ENCODE data around the gene DHRS1.

DHRS1 gene

GRCh38 chr14:24308342-24309124 lies 9.0 kb upstream of the DHRS1 start:
- no peak for DNase-seq

DNA sequence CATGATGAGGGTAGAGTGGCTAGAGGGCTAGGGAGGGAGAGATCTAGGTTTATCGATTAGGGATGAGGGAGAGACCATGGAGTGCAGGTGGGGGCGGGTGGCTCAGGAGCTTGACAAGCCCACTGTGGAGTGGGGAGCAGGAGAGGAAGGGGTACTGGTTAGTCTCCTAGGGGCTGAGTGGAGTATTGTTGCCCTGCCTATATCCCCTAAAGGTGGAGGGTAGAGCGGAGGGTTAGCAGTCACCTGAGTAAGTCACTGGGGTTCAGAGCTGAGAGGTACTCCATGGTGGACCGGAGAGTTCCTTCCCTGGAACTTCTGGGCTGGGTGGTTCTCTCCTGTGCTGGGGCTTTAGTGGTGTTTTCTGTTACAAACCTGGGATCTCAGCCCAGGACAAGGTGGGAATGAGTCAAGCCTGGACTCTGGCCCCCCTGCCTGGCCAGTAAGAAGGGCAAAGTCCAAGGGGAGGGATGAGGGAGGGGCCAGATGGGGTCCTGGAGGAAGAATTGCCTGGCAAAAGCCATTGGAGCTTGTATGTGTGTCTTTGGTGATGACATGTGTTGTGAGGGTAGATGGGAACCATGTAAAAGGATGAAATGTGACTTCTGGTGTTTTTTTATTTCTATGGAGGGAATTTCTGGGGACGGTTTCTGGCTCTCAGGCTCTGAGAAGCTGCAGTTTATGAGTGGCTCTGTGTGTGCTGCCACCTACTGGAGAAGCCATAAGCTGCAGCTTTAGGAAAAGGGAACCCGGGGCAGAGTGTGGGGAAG lies 8.2 kb upstream of the DHRS1 start, which contains the start of gene CIDEB:
Gene CIDEB, minus strand, starts transcription at position 403 of the 767 bp plus-strand sequence. Its CDS starts 119 bp downstream, at position 284.
- peak; percentile 48 for DNase-seq

GRCh38 chr14:24307156-24307574 lies 7.6 kb upstream of the DHRS1 start:
- DNase-seq: no peak

GRCh38 chr14:24304019-24304387 lies 4.4 kb upstream of the DHRS1 start:
- DNase-seq: no peak

DNA sequence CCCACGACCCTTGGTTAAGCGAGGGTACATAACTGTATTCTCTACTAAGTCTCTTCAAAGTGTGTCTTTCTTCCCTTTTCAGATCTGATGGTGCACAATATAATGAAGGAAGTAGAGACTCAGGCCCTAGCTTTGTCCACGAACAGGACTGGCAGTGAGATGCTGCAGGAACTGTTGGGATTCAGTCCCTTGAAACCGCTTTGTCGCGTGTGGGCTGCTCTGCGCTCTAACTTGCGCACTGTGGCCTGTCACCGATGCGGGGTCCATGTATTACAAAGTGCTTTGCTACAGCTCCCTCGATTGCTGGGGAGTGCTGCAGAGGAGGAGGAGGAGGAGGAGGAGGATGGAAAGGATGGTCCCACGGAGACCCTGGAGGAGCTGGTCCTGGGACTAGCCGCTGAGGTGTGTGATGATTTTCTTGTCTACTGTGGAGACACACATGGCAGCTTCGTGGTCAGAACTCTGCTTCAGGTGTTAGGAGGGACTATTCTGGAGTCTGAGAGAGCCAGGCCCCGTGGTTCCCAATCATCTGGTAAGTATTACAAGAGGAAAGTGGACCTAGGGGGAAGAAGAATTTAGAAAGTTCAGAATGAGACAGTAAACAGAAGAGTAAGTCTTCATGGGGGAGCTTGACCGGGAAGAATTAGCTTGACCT lies 873 bp upstream of the DHRS1 start:
- no peak for DNase-seq

DNA sequence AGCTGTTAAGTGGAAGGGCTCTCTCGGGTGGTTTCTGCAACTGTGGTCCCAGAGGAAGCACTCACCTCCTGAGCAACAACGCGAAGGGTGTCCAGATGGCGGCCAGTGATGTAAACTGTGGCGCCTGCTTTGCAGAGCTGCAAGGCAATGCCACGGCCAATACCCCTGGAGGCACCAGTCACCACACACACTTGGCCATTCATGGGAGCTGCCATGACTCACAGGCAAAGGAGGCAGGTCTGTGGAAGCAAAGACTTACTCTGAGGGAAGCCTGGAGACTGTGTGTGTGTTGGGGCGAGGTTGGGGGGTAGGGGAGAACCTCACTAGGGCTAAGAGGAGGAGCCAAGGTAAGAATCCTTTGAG lies 707 bp downstream of the DHRS1 start:
- DNase-seq: no peak

GRCh38 chr14:24297190-24297964 lies 2.2 kb downstream of the DHRS1 start:
- DNase-seq: peak; percentile 12

DNA sequence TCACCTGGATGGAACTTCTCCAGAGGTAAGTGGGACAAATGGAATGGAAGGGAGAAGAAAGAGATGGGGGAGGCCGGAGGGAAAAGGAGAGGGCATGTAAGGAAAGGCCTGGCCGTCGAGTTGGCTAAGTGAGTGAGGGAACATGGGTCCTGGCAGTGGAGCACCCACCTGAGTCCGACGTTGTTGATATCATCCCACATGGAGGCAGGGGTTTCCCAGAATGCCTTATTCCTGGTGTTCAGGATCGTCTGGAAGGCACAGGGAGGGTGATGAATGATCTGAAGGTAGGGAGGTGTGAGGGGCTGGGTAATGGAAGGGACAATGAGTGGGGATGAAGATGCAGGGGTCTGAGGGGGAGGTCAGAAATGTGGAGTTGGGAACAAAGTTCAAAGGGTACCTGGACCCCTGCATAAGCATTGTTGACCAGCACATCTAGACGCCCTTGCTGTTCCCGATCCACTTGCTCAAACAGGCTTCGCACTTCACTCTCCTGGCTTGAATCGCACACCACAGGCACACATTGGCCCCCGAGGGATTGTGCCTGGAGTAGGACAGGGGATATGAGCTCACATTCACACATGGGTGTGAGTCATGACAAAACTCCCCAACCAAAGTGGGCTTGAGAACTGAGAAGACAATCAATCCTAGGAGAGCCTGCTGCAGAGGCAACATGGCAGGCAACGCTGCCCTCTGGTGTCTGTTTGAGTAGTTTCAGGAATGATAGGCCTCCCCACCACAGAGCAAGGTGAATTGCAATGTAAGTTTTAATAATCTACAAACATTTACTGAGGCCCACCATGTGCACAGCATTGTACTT lies 3.0 kb downstream of the DHRS1 start:
- DNase-seq: peak; percentile 60

GRCh38 chr14:24293525-24293924 lies 6.1 kb downstream of the DHRS1 start:
- DNase-seq: no peak

DNA sequence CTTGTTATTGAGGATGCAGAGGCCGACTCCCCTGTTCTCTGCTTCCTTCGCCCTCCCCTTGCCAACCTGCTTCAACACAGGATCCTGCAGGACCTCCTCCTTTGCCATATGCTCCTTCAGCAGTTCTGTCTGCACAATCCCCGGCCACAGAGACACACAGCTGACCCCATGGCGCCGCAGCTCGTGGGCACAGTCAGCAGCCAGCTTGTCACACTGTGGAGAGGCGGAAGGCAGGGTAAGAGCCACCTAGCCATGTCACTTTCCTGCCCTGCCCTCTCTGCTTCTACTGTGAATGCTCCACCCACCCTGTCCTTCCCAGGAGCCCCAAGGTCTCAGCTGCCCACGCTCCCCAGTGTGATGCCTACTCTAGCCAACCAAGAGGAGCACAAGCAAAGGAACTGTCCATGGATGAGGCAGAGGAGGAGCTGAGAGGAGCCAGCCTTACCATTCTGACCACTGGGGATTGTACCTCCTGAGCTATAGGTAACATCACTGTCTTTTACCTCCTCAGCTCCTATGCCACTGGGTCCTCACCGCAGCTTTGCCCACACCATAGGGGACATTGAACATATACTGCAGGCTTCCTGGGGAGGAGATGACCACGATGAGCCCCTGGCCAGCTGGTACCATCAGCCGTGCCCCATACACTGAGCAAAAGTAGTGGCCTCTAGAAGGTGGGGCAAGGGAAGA lies 7.3 kb downstream of the DHRS1 start:
- no peak for DNase-seq

DNA sequence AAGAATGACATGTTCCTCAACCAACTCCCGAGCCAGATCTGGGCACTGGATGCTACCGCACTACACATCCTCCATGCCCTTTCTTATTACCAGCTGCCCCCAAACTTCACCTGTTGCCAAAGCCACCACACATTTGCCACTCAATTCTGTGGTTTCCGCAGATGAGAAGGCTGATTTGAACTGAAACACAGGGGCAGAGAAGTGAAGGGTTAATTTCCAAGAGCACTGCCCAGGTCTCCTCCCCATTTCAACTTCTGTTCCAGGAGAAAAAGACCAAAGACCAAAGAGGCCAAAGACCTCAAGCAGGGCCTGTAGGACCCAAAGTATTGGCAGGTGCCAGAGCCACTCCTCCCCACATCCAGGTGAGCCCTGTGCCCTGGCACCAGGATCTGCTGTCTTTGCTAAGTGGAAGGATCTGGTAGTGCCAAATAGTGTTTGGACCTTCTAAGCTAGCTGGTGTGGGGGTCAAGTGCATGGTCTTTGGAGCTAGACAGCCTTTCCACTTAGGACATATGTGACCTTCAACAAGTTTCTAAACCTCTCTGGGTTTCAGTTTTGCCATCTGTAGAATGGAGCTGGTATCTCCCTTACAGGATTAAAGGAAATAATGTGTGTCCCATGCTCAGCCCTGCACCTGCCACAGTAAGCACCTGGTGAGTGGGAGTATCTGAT lies 8.0 kb downstream of the DHRS1 start:
- DNase-seq: no peak

GRCh38 chr14:24290746-24291145 lies 8.8 kb downstream of the DHRS1 start:
- DNase-seq: no peak

GRCh38 chr14:24289649-24290280 lies 9.8 kb downstream of the DHRS1 start:
- DNase-seq: no peak

DNA sequence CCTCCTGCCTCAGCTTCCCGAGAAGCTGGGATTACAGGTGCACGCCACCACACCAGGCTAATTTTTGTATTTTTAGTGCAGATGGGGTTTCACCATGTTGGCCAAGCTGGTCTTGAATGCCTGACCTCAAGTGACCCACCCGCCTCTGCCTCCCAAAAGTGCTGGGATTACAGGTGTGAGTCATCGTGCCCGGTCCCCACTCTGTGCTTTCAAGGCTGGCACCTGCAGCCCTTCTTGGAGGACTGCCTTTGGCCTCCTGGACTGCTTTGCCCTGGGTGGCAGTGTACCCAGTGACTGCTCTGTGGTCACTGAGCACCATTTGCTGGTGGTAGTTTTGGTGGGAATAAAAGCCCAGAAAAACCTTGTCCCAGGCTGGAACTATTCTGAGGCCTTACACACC lies 12.6 kb downstream of the DHRS1 start:
- no peak for DNase-seq

- DNase-seq: no peak
Measured at GRCh38 chr14:24285351-24285750, 14.2 kb downstream of the DHRS1 start.

- no peak for DNase-seq
Measured at GRCh38 chr14:24284501-24285035, 15.0 kb downstream of the DHRS1 start.

GRCh38 chr14:24283796-24284460 lies 15.7 kb downstream of the DHRS1 start:
- DNase-seq: no peak

DNA sequence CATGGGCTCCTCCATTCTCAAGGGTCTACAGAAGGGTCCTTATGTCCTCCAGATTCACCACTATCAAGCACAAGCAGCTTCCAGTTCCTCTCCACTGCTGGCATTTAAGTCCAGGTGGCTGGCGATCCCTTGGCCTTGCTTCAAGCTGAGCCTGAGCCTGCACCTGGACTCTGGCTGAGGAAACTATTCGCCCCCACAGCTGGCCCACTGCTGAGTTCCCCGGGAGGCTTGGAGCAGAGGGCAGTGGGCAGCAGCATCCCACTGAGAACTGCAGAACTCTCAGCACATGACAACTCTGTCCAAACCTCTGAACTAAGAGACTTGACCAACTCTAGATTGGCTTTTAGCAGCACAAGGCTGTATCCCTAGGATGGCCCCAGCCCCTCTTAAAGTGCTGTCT lies 16.8 kb downstream of the DHRS1 start:
- DNase-seq: no peak

- no peak for DNase-seq
Measured at GRCh38 chr14:24281636-24282035, 17.9 kb downstream of the DHRS1 start.

Measured in GDM1 (cell line).